BLaER1 treated with 17β-estradiol and CSF1 and Interleukin-3, amounts not matched to agents 10 nM and 100 nM (cell line): ENCODE data around the gene PLEKHG3.

Experiments used
- H3K27ac ChIP-seq, 11 experiments: shearing (Covaris generic); formaldehyde crosslinking; 2 replicates each; pipeline ENCODE4 v1.8.1; 2022
- H3K27me3 ChIP-seq, 11 experiments: shearing (Covaris generic); formaldehyde crosslinking; 2 replicates each; pipeline ENCODE4 v1.8.1; 2022
- H3K36me3 ChIP-seq, 11 experiments: shearing (Covaris generic); formaldehyde crosslinking; 2 replicates each; pipeline ENCODE4 v1.8.1; 2022
- H3K4me1 ChIP-seq, 10 experiments: shearing (Covaris generic); formaldehyde crosslinking; 2 replicates each; pipeline ENCODE4 v1.8.1; 2022
- H3K4me2 ChIP-seq, 11 experiments: shearing (Covaris generic); formaldehyde crosslinking; 2 replicates each; pipeline ENCODE4 v1.8.1; 2022
- H3K4me3 ChIP-seq, 10 experiments: shearing (Covaris generic); formaldehyde crosslinking; 2 replicates each; pipeline ENCODE4 v1.8.1; 2022
- H3K9ac ChIP-seq, 11 experiments: shearing (Covaris generic); formaldehyde crosslinking; 2 replicates each; pipeline ENCODE4 v1.8.1; 2022
- H3K9me3 ChIP-seq, 11 experiments: shearing (Covaris generic); formaldehyde crosslinking; replicated peaks in 1 of 11; 2 replicates each; pipeline ENCODE4 v1.8.1; 2022
- H4K20me1 ChIP-seq, 11 experiments: shearing (Covaris generic); formaldehyde crosslinking; 2 replicates each; pipeline ENCODE4 v1.8.1; 2022
- Cebpa-rat ChIP-seq, 11 experiments: shearing (Covaris generic); IDR thresholded peaks; 2 replicates each; pipeline ENCODE4 v1.8.1; 2022

The PLEKHG3 gene

GRCh38 chr14:64715628-64716412 lies 11.6 kb downstream of the PLEKHG3 start:
- peaks cover 26 to 40% (median 32%) of the 10 kb centered on the region in 10 experiments for H3K4me1 ChIP-seq
- H3K9ac ChIP-seq: no peak overlapping the region
- H3K36me3 ChIP-seq: 0 out of 22 replicates have a peak, but pooled peaks cover 0 to 5% (median 0%) of the 10 kb centered on the region in 11 experiments
- no peak for TF ChIP-seq Cebpa-rat (IDR thresholded peaks at IDR 0.05)
- H3K9me3 ChIP-seq: peaks cover 23 to 40% (median 33%) of the 10 kb centered on the region in 11 experiments
- H4K20me1 ChIP-seq: no peaks in the 10 kb centered on the region; a peak in 2 of 22 replicates
- peak overlapping the region in 1 of 11 experiments; percentile 79; a peak in 1 of 22 replicates for H3K4me2 ChIP-seq
- no peaks in the 10 kb centered on the region for H3K27me3 ChIP-seq
- peak overlapping the region in 6 of 11 experiments; percentile 6 to 67 (median 50); a peak in 5 of 22 replicates for H3K27ac ChIP-seq
- no peak overlapping the region for H3K4me3 ChIP-seq

GRCh38 chr14:64717870-64718269 lies 13.6 kb downstream of the PLEKHG3 start:
- Histone ChIP-seq H3K27me3 (no peaks in the 10 kb centered on the region), H3K4me2 (peak overlapping the region; percentile 63 to 88 (median 73)), H3K9me3 (peaks cover 18 to 26% (median 23%) of the 10 kb centered on the region in 11 experiments), H3K27ac (peak overlapping the region in 1 of 11 experiments; percentile 67; a peak in 1 of 22 replicates), H3K4me3 (no peak overlapping the region), H4K20me1 (no peaks in the 10 kb centered on the region; a peak in 3 of 22 replicates), H3K36me3 (0 out of 22 replicates have a peak, but pooled peaks cover 0 to 5% (median 0%) of the 10 kb centered on the region in 11 experiments), H3K4me1 (peaks cover 46 to 56% (median 50%) of the 10 kb centered on the region in 10 experiments), H3K9ac (no peak overlapping the region)
- TF ChIP-seq Cebpa-rat (IDR thresholded peaks at IDR 0.05): no peak

GRCh38 chr14:64718762-64719161 lies 14.5 kb downstream of the PLEKHG3 start:
- no peak overlapping the region for H3K27ac ChIP-seq
- peaks cover 55 to 65% (median 59%) of the 10 kb centered on the region in 10 experiments for H3K4me1 ChIP-seq
- H3K4me3 ChIP-seq: no peak overlapping the region
- H4K20me1 ChIP-seq: no peaks in the 10 kb centered on the region; a peak in 3 of 22 replicates
- TF ChIP-seq Cebpa-rat (IDR thresholded peaks at IDR 0.05): no peak
- no peaks in the 10 kb centered on the region for H3K27me3 ChIP-seq
- H3K9ac ChIP-seq: no peak overlapping the region
- peak overlapping the region in 3 of 11 experiments; percentile 63 to 70 (median 68); a peak in 4 of 22 replicates for H3K4me2 ChIP-seq
- H3K36me3 ChIP-seq: no peaks in the 10 kb centered on the region
- peaks cover 10 to 18% (median 14%) of the 10 kb centered on the region in 11 experiments for H3K9me3 ChIP-seq

- no peak for TF ChIP-seq Cebpa-rat (IDR thresholded peaks at IDR 0.05)
- Histone ChIP-seq H3K4me1 (peaks cover 57 to 74% (median 66%) of the 10 kb centered on the region in 10 experiments), H3K27me3 (no peaks in the 10 kb centered on the region), H3K9me3 (peaks cover 2 to 11% (median 5%) of the 10 kb centered on the region in 11 experiments; a peak in 20 of 22 replicates), H4K20me1 (peaks cover 0 to 6% (median 0%) of the 10 kb centered on the region in 11 experiments; a peak in 3 of 22 replicates), H3K9ac (no peak overlapping the region), H3K4me3 (no peak overlapping the region), H3K4me2 (peak overlapping the region in 2 of 11 experiments; percentile 1 to 28; a peak in 1 of 22 replicates), H3K36me3 (no peaks in the 10 kb centered on the region), H3K27ac (no peak overlapping the region)
These were observed 15.4 kb downstream of the PLEKHG3 start for GRCh38 chr14:64719601-64720000.

- no peaks in the 10 kb centered on the region for H3K27me3 ChIP-seq
- H3K36me3 ChIP-seq: no peaks in the 10 kb centered on the region
- peak overlapping the region in 6 of 11 experiments; percentile 1 to 95 (median 54); a peak in 5 of 22 replicates for H3K4me2 ChIP-seq
- H3K27ac ChIP-seq: no peak overlapping the region
- peaks cover 56 to 79% (median 71%) of the 10 kb centered on the region in 10 experiments for H3K4me1 ChIP-seq
- H3K4me3 ChIP-seq: no peak overlapping the region
- peaks cover 0 to 9% (median 0%) of the 10 kb centered on the region in 11 experiments; a peak in 3 of 22 replicates for H4K20me1 ChIP-seq
- H3K9ac ChIP-seq: no peak overlapping the region
- TF ChIP-seq Cebpa-rat (IDR thresholded peaks at IDR 0.05): no peak
- peaks cover 0 to 5% (median 0%) of the 10 kb centered on the region in 11 experiments; a peak in 5 of 22 replicates for H3K9me3 ChIP-seq
These were observed 15.9 kb downstream of the PLEKHG3 start for GRCh38 chr14:64720131-64720576.

- no peaks in the 10 kb centered on the region for H3K27me3 ChIP-seq
- H3K9ac ChIP-seq: peak overlapping the region in 3 of 11 experiments; percentile 1 to 37 (median 35); a peak in 2 of 22 replicates
- TF ChIP-seq Cebpa-rat (IDR thresholded peaks at IDR 0.05): no peak
- no peaks in the 10 kb centered on the region for H3K36me3 ChIP-seq
- H3K27ac ChIP-seq: peak overlapping the region in 5 of 11 experiments; percentile 8 to 69 (median 17); a peak in 3 of 22 replicates
- H3K4me1 ChIP-seq: peaks cover 60 to 89% (median 82%) of the 10 kb centered on the region in 10 experiments
- no peak overlapping the region for H3K4me3 ChIP-seq
- H4K20me1 ChIP-seq: peaks cover 0 to 9% (median 0%) of the 10 kb centered on the region in 11 experiments; a peak in 6 of 22 replicates
- H3K9me3 ChIP-seq: no peaks in the 10 kb centered on the region
- H3K4me2 ChIP-seq: peak overlapping the region; percentile 74 to 96 (median 88)
These were observed 17.2 kb downstream of the PLEKHG3 start for GRCh38 chr14:64721391-64721791.

GRCh38 chr14:64721899-64722298 lies 17.7 kb downstream of the PLEKHG3 start:
- Histone ChIP-seq H3K9me3 (no peaks in the 10 kb centered on the region), H3K27ac (peak overlapping the region in 4 of 11 experiments; percentile 10 to 69 (median 22); a peak in 3 of 22 replicates), H3K4me1 (peaks cover 57 to 89% (median 82%) of the 10 kb centered on the region in 10 experiments), H3K4me3 (no peak overlapping the region), H3K36me3 (no peaks in the 10 kb centered on the region), H4K20me1 (peaks cover 0 to 9% (median 0%) of the 10 kb centered on the region in 11 experiments; a peak in 6 of 22 replicates), H3K9ac (peak overlapping the region in 2 of 11 experiments; percentile 35 to 37; a peak in 2 of 22 replicates), H3K4me2 (peak overlapping the region; percentile 74 to 96 (median 88)), H3K27me3 (no peaks in the 10 kb centered on the region)
- no peak for TF ChIP-seq Cebpa-rat (IDR thresholded peaks at IDR 0.05)

GRCh38 chr14:64722842-64723447 lies 18.7 kb downstream of the PLEKHG3 start:
- Histone ChIP-seq H3K4me3 (peak overlapping the region in 1 of 10 experiments; percentile 29; a peak in 2 of 20 replicates), H3K27me3 (no peaks in the 10 kb centered on the region), H3K27ac (peak overlapping the region in 6 of 11 experiments; percentile 11 to 69 (median 42); a peak in 13 of 22 replicates), H3K9me3 (no peaks in the 10 kb centered on the region), H3K36me3 (peaks cover 0 to 5% (median 0%) of the 10 kb centered on the region in 11 experiments; a peak in 1 of 22 replicates), H3K4me1 (peaks cover 47 to 78% (median 73%) of the 10 kb centered on the region in 10 experiments), H3K9ac (peak overlapping the region in 5 of 11 experiments; percentile 7 to 52 (median 25); a peak in 5 of 22 replicates), H4K20me1 (peaks cover 0 to 9% (median 0%) of the 10 kb centered on the region in 11 experiments; a peak in 6 of 22 replicates), H3K4me2 (peak overlapping the region; percentile 74 to 96 (median 88))
- TF ChIP-seq Cebpa-rat (IDR thresholded peaks at IDR 0.05): no peak
